ENCODE data around the gene ABHD6.
"Not testable (repeated sequence)": the region's sequence is repeated elsewhere in the genome, so short reads cannot be mapped to it uniquely, and the experiment has no call there.

ABHD6 gene

GRCh38 chr3:58273362-58273761 lies 35.8 kb downstream of the ABHD6 start:
- DNase-seq (ENCODE audit: low read depth in 1 of 2, low spot score in 1 of 2), result not testable (repeated sequence)

DNA sequence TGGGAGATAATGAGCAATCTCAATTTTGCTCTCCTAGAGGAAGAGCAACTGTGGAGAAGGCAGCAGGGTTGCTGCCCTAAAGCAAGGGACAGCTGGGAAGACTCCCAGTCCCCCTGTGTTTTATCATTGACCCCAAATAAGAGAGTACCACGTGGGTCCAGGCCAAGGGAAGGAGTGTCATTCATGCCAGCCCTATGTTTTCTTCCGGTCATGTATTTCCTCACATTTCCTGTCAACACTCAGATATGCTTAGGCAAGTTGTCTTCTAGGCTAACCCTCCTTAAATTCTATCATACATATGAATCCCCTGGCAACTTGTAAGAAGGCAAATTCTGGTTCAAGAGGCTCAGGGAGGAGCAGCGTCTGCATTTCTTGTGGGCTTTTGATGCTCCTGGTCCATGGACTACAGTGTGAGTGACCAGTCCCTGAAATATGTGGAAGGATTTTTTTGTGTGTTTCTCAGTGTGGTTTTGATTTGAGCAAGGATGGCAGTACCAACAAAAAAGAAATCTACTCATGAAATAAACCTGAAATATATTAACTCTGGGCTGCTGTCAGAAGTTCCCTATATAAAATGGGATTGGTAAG lies 36.5 kb downstream of the ABHD6 start:
- no peak for DNase-seq (ENCODE audit: low read depth in 1 of 2, low spot score in 1 of 2)

- no peak for DNase-seq (ENCODE audit: low read depth in 1 of 2, low spot score in 1 of 2)
These were observed 43.5 kb downstream of the ABHD6 start for GRCh38 chr3:58281069-58281468.

DNA sequence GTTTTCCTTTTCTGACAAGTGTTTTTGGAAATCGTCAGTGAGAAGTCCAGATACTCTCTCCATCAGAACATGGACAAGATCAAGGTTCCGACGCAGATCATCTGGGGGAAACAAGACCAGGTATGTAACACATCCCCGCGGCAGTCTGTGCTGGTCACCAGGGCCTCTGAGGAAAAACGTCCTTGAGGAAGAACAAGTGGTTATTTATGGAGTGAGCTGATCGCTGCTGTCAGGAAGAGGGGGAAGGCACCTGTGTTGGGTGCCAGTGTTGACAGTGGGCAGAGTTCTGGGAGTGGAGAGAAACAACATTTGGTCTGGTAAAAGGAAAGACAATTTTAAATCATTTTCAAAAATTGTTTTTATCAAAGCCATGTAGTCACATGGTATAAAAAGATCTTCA lies 47.7 kb downstream of the ABHD6 start:
- DNase-seq (ENCODE audit: low read depth in 1 of 2, low spot score in 1 of 2), result no peak

GRCh38 chr3:58287354-58287753 lies 49.8 kb downstream of the ABHD6 start:
- no peak for DNase-seq (ENCODE audit: low read depth in 1 of 2, low spot score in 1 of 2)

DNA sequence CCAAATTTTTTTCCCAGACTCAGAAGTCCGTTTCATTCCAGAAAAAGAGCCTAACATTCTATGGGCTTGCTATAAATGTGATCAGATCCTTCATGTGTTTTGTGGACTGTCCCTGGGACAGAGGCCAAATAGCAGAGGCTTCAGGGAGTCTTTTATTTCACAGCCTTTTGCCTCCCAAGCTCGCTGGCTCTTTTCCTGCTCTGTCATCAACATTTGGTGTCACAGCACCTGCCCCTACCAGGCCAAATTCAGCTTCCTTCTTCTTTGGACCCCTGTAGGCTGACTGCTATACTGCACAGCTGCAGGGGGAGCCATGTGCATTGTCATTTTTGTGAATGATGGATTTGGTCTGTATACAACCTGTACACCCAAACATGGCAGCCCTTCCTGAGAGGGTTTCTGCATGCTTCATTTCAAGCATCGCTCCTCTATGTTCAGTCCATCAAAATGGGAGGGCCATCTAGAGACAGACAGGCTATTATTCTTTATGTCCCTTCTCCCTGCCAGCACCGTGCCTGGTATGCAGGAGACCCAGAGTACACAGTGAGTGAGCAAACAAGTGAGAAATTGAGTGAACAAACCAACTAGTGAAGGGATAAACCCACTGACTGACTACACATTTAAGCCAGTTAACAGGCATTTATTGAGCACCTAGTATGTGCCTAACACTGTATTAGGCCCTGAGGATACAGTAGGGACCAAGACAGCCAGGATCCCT lies 50.6 kb downstream of the ABHD6 start:
- DNase-seq (ENCODE audit: low read depth in 1 of 2, low spot score in 1 of 2), result no peak

DNA sequence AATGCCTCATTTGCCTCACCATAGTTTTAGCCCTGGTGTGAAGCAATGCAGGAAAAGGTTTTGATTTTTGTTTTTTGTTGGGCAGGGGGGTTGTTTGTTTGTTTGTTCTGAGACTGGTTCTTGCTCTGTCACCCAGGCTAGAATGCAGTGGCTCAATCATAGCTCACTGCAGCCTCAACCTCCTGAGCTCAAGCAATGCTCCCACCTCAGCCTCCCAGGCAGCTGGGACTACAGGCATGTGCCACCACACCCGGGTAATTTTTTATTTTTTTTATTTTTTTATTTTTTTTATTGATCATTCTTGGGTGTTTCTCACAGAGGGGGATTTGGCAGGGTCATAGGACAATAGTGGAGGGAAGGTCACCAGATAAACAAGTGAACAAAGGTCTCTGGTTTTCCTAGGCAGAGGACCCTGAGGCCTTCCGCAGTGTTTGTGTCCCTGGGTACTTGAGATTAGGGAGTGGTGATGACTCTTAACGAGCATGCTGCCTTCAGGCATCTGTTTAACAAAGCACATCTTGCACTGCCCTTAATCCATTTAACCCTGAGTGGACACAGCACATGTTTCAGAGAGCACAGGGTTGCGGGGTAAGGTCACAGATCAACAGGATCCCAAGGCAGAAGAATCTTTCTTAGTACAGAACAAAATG lies 51.5 kb downstream of the ABHD6 start:
- DNase-seq (ENCODE audit: low read depth in 1 of 2, low spot score in 1 of 2), result not testable (repeated sequence)

GRCh38 chr3:58290446-58290845 lies 52.9 kb downstream of the ABHD6 start:
- not testable (repeated sequence) for DNase-seq (ENCODE audit: low read depth in 1 of 2, low spot score in 1 of 2)

DNA sequence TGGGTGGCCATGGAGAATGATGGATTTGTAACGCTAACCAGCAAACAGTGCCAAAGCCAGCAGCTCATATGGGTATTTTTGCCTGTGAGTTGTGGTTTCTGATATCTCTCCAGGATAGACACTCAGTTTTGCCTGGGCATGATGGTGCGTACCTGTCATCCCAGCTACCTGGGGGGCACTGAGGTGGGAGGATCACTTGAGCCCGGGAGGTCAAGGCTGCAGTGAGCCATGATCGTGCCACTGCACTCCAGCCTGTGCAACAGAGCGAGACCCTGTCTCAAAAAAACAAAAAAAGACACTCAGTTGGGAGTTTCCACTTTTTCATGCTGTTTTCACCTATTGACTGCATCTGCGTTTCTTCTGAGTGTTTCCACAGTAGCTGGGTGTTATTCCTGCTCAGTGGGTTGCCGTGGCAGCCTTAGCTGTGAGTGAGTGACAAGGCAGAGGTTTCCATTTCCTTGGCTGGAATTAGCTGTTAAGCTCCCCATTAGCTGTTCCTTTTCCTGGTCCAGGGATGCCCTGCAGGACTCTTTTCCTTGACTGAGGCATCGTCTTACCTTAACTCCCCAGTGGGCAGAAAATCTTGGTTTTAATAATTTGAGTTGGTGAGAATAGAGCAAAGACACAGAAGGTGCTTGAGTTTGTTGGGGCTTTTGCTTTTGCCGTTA lies 54.2 kb downstream of the ABHD6 start:
- DNase-seq (ENCODE audit: low read depth in 1 of 2, low spot score in 1 of 2), result no peak

DNA sequence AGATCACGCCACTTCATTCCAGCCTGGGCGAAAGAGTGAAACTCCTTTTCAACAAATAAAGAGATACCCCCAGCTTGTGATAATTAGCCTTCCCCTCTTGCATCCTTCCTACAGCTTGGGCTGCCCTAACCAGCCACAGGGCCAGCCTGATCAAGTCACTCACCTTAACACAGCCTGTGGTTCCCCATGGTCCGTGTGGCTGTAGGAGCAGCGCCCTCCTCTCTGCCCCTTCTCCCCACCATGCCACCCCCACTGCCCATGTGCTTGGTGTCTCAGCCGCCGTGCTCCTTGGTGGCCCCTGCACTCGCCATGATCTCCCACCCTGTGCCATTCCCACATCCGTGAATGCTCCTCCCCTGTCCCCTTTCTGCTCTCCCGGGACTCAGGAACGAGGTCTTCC lies 55.3 kb downstream of the ABHD6 start:
- no peak for DNase-seq (ENCODE audit: low read depth in 1 of 2, low spot score in 1 of 2)

- DNase-seq (ENCODE audit: low read depth in 1 of 2, low spot score in 1 of 2), result no peak
These were observed 55.9 kb downstream of the ABHD6 start for GRCh38 chr3:58293516-58293915.

GRCh38 chr3:58296269-58296668 lies 58.7 kb downstream of the ABHD6 start:
- DNase-seq (ENCODE audit: low read depth in 1 of 2, low spot score in 1 of 2), result no peak

DNA sequence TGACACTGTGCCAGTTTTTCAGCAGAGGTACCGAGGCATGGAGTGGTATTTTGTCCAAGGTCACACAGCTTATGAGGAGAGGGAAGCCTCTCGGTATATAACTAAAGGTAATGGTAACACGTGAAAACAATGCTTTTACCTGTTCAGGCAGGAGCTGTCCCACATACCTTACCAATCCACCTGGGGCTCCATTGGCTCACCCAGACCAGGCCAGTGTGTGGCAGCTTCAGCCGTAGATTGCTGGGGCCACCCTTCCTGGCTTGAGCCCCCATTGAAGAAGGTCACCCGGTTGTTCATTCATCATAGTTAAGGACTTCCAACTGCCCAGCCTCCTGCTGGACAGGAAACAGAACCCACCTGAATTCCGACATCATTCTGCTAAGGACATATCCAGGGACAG lies 59.3 kb downstream of the ABHD6 start:
- no peak for DNase-seq (ENCODE audit: low read depth in 1 of 2, low spot score in 1 of 2)

- DNase-seq (ENCODE audit: low read depth in 1 of 2, low spot score in 1 of 2), result no peak
These were observed 60.6 kb downstream of the ABHD6 start for GRCh38 chr3:58298190-58298589.

- DNase-seq (ENCODE audit: low read depth in 1 of 2, low spot score in 1 of 2), result no peak
These were observed 61.5 kb downstream of the ABHD6 start for GRCh38 chr3:58299075-58299474.

DNA sequence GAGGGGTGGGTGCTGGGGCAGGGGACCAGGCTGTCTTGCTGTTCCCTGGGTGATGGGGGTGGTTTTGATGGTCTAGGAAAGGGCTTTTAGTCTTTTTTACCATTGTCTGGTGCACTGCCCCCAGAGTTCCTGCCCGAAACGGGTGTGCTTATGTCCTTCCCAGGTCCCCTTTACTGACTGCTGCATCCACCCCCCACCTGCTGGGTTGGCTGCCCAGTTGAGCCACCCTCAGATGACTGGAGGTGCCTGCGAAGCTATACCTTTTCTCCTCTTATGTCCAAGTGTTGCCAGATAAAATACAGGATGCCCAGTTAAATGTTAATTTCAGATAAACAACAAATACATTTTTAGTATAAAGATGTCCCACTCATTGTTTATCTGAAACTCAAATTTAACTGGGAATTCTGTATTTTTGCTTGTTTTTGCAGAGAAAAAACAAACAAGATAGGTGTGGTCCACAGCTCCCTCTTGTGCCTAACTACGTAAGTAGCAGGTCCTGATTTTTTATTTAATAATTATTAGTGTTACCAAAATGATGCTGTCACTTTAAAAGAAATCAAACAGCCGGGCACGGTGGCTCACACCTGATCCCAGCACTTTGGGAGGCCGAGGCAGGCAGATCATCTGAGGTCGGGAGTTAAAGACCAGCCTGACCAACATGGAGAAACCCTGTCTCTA lies 62.4 kb downstream of the ABHD6 start:
- DNase-seq (ENCODE audit: low read depth in 1 of 2, low spot score in 1 of 2), result no peak

- DNase-seq (ENCODE audit: low read depth in 1 of 2, low spot score in 1 of 2), result peak; percentile 98 to 99
These were observed 68.5 kb downstream of the ABHD6 start, which contains the start of the genes HTD2 and RPP14 for GRCh38 chr3:58305882-58306711. Gene HTD2 (plus strand): TSS chr3:58306520. CDS start chr3:58317614, 11,094 bp downstream. Gene RPP14 (plus strand): TSS chr3:58306245. CDS start chr3:58310330, 4,085 bp downstream.

DNA sequence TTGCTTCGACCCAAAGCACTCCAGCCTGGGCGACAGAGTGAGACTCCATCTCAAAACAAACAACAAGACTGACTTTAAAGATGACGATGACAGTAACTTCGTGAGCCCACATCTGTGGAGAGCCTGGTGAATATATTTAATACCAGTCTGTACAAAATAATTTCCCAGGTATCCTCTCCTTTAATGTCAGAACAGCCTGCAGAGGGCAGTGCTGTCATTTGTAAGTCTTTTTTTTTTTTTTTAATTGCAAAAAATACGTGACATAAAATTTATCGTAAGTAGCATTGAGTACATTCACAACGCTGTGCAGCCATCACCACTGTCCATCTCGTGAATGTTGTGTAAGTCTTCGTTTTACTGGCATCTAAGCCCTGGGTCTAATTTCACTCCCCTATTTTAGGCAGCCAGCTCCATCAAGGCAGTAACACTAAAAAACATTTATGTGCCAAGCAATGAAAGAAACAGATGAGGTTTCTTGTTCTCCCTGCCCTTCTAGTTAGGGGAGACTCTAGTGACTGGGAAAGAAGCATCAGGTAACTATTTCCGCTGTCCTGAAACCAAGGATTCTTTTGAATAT lies 70.1 kb downstream of the ABHD6 start:
- DNase-seq (ENCODE audit: low read depth in 1 of 2, low spot score in 1 of 2), result no peak

DNA sequence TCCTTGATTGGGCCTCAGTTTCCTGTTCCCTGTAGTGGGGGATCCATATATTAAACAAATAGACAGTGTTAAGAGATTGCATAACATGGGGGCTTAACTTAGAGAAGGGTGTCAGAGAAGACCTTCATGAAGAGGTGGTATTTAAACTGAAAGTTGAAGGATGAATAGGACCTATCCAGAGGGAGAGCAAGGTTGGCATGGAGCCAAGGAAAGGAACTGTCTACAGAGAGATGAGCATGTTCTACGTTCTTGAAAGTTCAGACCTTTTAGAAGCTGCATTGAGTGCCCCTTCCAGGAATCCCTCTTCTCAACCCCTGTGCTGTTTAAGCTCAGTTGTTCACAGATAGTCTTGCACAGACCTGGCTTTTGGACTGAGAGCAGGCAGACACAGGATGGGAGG lies 71.1 kb downstream of the ABHD6 start:
- no peak for DNase-seq (ENCODE audit: low read depth in 1 of 2, low spot score in 1 of 2)

DNA sequence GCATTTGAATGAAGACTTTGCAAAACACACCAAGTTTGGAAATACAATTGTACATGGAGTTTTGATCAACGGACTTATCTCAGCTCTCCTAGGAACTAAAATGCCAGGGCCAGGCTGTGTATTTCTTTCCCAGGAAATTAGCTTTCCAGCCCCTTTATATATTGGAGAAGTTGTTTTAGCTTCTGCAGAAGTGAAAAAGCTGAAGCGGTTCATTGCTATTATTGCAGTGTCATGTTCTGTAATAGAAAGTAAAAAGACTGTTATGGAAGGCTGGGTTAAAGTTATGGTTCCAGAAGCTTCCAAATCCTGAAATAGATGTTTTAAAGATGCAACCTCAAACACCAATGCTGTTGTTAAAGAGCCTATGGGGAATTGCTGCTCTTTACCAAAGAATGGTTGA lies 80.2 kb downstream of the ABHD6 start:
- no peak for DNase-seq (ENCODE audit: low read depth in 1 of 2, low spot score in 1 of 2)
